ENCODE data around the gene REP15. TPM values are rescaled to one million over a fixed set of nuclear protein-coding genes. Genes with fewer than 3 reads are reported as not detected.
"Not testable (repeated sequence)": the region's sequence is repeated elsewhere in the genome, so short reads cannot be mapped to it uniquely, and the experiment has no call there.

REP15 gene, protein sequence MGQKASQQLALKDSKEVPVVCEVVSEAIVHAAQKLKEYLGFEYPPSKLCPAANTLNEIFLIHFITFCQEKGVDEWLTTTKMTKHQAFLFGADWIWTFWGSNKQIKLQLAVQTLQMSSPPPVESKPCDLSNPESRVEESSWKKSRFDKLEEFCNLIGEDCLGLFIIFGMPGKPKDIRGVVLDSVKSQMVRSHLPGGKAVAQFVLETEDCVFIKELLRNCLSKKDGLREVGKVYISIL
- total RNA-seq (2014; rRNA removed; shearing (Covaris generic)): 0.13 and 1.4 TPM in 2 replicates
- 0.38 and 0.44 TPM in 2 replicates for polyA plus RNA-seq (2015; cell fraction: cytosol; rRNA removed)
- polyA plus RNA-seq (2015; cell fraction: nucleus; rRNA removed): 0.49 and 2.0 TPM in 2 replicates

DNA sequence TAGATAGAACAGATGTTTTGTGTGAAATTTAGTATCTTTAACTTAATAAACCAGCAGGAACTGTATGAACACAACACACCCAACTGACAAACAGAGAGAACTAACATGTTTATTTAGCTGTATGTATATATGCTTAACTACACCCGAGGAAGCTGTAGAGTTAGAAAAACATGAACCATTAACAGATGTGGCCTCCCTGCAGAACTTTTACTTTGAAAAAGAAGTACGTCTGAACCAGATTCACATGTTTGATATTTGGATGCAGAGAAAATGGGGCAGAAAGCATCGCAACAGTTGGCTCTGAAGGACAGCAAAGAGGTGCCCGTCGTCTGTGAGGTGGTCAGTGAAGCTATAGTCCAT, at the start of gene REP15:
Gene REP15, plus strand, starts transcription at position 155 of the 360 bp plus-strand sequence. Its CDS starts 116 bp downstream, at position 271.
- in situ Hi-C loops (cut with HindIII; ENCODE audit: low pct_unique_long_range_greater_than_20kb, low sequenced_read_pairs): no loop called here
- no peak for DNase-seq (ENCODE audit: low read depth, low spot score)

DNA sequence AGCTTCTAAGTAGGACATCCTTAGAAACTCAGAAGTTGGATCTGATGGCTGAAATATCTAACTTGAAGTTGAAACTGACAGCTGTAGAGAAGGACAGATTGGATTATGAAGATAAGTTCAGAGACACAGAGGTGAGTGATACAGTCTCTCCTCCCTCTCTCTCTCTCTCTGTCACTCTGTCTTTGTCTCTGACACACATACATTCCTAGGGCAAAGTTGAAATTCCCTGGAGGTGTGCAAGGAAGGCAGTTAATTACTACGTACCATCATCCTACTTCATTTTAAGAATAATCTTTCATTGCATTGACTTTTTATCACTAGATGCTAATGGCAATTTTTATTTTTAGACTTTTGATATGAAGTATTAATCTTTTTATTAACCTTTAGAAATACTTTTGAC, 46.2 kb upstream of the REP15 start:
- no peak for DNase-seq (ENCODE audit: low read depth, low spot score)
- in situ Hi-C loops (cut with HindIII; ENCODE audit: low pct_unique_long_range_greater_than_20kb, low sequenced_read_pairs): no loop called here

DNA sequence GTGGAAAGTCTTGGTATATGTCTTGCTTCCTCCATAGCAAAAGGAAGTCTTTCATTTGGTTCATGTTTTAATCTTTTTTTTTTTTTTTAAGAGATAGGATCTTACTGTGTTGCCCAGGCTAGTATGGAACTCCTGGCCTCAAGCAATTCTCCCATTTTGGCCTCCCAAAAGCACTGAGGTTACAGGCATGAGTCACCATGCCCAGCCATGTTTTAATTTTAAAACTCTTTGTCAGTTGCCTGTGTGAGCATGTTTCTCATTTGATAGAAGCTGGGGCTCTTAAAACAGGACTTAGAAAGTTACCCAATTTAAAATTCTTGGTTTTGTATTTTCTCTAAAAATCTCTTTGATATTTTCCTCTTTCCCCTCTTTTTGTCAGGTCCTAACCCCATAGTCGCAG, 45.0 kb upstream of the REP15 start:
- in situ Hi-C loops (cut with HindIII; ENCODE audit: low pct_unique_long_range_greater_than_20kb, low sequenced_read_pairs): no loop called here
- no peak for DNase-seq (ENCODE audit: low read depth, low spot score)

DNA sequence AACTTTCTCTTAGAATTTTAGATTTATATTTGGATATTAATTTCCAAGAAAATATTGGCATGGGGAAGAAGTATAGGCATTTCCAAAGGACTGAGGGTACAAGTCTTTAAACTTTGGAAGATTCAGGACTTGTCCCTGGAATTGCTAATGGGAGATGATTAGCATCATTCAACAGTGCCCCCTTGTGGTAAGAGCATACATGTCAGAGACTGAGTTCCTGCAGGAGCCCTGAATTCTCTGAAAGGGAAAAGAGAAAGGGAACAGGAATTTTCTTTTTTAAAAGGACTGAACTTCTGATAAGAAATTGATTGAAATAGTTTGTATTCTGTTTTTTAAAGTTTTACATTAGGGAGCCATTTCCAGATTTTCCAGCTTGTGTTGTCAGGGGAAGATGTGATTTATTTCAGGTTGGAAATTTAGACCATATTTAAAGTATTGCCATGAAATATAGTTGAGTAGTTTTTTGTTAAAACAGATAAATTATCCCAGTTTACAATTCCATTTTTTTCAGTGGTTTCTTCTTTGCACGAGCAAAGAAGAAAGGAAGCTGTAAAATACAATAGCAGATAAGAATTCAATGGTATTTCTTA, 44.0 kb upstream of the REP15 start:
- DNase-seq (ENCODE audit: low read depth, low spot score): peak; percentile 86
- in situ Hi-C loops (cut with HindIII; ENCODE audit: low pct_unique_long_range_greater_than_20kb, low sequenced_read_pairs): no loop called here

DNA sequence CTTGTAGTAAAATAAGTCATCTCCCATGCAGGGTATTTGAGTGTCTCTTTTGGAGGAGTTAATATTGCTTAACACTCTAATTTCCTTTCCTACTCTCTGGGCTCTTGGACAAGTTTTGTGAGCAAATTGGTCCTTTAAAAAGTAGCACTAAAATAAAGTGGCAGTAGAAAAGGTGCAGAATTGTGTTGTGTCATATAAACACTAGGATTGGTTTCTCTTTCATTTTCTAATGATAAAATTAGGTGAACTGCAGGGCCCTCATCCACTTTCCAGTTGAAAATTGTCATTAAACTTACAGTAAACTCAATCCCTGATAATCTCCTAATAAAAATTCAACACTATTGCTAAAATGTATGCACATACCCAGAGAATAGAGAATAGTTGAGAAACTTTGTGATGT, 42.6 kb upstream of the REP15 start:
- DNase-seq (ENCODE audit: low read depth, low spot score): no peak

DNA sequence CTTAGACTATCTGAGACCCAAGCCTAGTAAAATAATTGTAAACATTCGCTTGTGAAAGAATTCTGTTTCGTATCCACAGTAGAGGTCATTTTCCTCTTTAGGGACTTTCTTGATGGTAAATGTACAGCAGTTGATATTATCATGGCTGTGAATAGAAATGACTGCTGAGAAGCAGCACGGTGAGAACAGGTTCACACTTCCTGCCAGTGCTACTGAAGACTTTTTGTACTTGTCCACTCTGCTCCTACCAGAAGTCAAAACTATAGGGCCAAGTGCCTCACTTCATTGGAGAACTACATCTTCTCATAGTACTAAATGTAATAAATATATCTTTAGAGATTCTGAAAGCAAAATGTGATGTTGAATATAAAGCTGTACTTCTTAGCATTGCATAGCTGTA, 40.8 kb upstream of the REP15 start:
- DNase-seq (ENCODE audit: low read depth, low spot score); in situ Hi-C loops (cut with HindIII; ENCODE audit: low pct_unique_long_range_greater_than_20kb, low sequenced_read_pairs): not testable (repeated sequence)

More for the DNA sequence above, 42.6 kb upstream of the REP15 start:
- in situ Hi-C loops (cut with HindIII; ENCODE audit: low pct_unique_long_range_greater_than_20kb, low sequenced_read_pairs): no loop called here

DNA sequence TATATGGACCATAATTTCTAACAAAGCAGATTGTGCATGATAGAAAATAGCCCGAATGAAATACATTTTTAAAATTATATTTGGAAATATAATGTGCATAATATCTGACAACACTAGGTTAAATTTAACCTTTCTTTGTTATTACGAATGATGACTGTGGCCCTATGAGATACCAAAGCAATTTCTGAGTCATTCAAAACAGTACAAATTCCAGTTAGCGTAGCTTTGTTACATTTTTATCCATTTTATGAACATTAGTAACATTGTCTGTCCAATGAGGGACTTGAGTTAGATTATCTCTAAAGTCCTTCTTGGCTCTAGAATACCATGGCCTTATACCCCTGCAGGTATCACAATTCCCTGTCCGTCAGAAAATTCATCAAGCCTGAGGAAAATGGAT, 39.0 kb upstream of the REP15 start:
- DNase-seq (ENCODE audit: low read depth, low spot score): no peak
- in situ Hi-C loops (cut with HindIII; ENCODE audit: low pct_unique_long_range_greater_than_20kb, low sequenced_read_pairs): no loop called here

DNA sequence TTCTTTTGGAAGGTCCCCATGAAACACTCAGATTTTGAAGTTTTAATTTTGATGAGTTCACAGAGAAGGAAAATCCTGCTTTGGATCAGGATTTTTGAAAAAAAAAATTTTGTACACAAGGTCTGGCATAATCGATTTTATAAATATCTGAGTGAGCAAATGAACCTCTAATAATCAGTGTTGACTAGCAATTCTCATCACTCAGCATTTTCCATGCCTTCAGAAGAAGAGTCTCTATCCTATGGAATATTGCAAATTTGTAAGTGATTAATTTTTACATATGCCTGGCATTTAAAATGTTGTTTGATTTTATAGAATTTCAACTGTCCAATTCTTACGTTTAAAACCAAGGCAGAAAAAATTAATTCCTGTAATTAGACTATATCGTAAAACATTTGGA, 30.5 kb upstream of the REP15 start:
- in situ Hi-C loops (cut with HindIII; ENCODE audit: low pct_unique_long_range_greater_than_20kb, low sequenced_read_pairs): no loop called here
- DNase-seq (ENCODE audit: low read depth, low spot score): no peak

DNA sequence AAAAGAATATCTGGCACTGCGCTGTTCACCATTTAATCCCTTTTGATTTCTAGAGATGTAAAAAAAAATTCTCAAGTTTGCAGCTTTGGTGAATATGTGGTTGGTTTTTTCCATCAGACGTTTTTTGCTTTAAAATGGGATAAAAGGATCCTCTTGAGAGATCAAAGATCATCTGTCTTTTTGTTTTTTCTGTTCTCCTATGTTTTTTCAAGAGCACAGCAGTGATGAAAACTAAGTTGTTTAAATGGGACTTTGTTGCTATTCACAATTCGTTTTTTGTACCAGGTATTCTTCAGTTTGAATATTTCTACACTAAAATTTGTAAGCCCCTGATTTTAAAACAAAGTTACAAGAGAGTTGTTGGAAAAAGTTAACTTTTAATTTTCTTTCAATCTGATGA, 29.7 kb upstream of the REP15 start:
- in situ Hi-C loops (cut with HindIII; ENCODE audit: low pct_unique_long_range_greater_than_20kb, low sequenced_read_pairs): no loop called here
- no peak for DNase-seq (ENCODE audit: low read depth, low spot score)

DNA sequence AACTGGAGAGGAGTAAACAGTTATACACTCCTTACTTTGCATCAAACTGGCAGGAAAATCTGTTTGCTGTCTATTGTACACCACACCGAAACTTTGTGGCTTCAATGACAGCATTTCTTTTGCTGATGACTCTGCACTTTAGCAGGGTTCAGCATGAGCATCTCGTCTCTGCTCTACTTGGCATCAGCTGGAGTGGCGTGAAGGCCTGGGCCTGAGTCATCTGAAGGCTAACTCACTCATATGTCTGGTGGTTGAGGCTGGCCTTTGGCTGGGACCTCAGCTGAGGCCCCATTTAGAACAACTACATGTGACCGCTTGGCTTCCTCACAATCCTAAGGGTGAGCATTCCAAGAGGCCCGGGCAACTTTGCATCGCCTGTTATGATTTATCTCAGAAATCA, 28.7 kb upstream of the REP15 start:
- in situ Hi-C loops (cut with HindIII; ENCODE audit: low pct_unique_long_range_greater_than_20kb, low sequenced_read_pairs): no loop called here
- DNase-seq (ENCODE audit: low read depth, low spot score): no peak

DNA sequence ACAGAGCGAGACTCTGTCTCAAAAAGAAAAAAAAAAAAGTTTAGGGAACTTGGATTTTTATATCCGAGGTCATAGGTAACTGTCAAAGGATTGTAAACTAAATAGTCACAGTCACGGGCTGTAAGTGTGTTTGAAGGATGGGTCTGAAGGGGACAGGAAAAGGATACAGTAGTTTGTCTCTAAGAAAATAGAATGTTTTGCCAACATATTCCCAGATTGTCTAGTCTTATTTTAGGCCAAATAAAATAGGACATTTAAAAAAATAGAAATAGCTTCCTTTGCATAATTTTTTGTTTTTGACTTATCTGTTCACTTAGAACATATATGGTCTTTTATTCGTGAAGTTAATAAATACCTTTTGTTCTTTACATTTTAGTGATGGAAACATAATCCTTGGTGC, 24.2 kb upstream of the REP15 start:
- no peak for DNase-seq (ENCODE audit: low read depth, low spot score)
- in situ Hi-C loops (cut with HindIII; ENCODE audit: low pct_unique_long_range_greater_than_20kb, low sequenced_read_pairs): no loop called here

DNA sequence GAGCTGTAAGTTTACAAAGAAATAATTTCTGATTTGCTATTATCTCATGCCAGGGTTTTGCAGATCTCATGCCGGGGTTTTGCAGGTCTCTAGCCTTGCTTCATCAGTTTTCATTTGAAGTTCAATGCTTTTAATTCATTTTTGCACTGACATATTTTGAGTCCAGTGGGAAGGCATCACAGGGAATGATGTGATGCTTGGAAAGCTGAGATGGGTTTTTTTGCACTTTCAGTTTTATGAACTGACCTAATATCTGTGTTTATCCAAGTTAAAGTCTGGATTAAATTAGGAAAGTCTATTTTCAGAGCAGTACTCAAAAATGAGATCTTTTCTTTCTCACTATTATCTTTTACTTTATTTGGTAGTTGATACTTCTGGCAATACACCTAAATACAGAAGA, 23.6 kb upstream of the REP15 start:
- DNase-seq (ENCODE audit: low read depth, low spot score): no peak
- in situ Hi-C loops (cut with HindIII; ENCODE audit: low pct_unique_long_range_greater_than_20kb, low sequenced_read_pairs): no loop called here

DNA sequence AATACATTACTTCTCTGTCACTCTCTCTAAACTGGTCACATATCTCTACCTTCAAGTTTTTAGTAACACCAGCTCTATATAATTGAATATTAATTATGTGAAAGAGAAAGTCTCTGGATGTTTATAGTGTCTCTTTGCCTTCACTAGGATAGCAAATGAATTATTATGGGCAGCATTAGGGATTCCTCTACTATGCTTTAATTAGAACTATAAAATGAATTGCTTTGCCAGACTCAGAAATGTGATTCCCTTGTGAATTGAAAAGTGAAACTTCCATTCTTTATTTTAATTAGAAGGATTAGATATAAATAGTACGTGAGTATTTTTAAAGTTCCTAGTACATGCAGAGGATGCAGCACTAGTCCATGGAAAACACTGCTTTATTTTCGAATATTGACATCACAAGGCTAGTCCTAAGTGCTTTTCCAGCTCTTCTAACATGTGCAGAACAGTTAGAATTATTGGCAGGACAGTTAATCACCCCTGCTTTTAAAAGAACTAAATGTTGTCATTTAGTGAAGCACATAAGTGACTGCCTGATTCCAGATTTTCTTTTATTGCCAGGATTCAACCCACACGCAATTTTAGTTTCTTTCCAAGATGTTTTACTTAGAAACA, 23.0 kb upstream of the REP15 start:
- in situ Hi-C loops (cut with HindIII; ENCODE audit: low pct_unique_long_range_greater_than_20kb, low sequenced_read_pairs): no loop called here
- no peak for DNase-seq (ENCODE audit: low read depth, low spot score)

DNA sequence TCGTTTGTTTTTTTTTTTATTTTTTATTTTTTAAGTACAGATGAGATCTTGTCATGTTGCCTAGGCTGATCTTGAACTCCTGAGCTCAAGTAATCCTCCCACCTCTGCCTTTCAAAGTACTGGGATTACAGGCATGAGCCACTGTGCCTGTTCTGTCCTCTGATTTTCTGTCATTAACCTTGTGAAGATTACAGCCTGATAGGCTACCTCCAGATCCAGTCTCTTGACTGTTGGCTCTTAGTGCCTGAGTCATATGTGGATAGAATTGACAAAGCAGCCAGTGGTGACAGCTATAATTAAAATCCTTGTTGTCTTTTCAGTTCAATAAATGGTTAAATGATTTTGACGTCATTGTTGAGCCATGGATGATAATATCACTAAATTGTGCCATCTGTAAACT, 21.3 kb upstream of the REP15 start:
- no peak for DNase-seq (ENCODE audit: low read depth, low spot score)
- in situ Hi-C loops (cut with HindIII; ENCODE audit: low pct_unique_long_range_greater_than_20kb, low sequenced_read_pairs): no loop called here

DNA sequence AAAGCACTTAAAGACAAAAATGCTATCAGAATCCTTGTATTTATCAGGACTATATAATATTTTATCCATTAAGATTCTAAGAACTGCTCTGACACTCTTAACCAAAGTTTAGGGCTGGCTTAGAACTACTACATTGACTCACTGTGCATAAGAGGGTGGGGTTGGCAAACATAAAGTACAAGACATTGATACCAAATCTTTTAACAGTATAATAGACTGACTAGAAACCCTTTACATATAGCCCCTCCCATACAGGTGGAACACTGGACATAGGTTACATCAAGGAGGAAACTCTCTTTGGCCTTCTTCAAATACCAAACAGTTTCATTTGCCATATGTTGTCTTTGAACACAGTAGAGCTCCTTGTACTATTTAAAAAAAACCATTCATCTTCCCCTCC, 15.6 kb upstream of the REP15 start:
- DNase-seq (ENCODE audit: low read depth, low spot score): no peak
- in situ Hi-C loops (cut with HindIII; ENCODE audit: low pct_unique_long_range_greater_than_20kb, low sequenced_read_pairs): no loop called here

DNA sequence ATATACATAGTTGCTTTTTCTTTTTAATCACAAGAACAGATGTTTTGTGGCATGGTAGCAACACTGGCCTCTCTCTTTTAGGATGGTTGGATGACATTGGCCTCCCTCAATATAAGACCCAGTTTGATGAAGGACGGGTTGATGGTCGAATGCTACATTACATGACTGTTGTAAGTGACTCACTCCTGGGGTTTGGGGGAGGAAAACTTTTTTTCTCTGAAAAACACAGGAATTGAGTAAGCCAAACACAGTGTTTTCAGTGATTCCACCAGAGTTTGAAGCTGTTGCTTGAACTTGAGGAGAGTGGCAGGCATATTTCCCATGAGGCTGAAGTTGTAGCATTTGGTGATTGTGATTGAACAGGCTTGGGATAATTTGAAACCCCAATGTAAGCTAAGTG, 13.7 kb upstream of the REP15 start:
- in situ Hi-C loops (cut with HindIII; ENCODE audit: low pct_unique_long_range_greater_than_20kb, low sequenced_read_pairs): no loop called here
- no peak for DNase-seq (ENCODE audit: low read depth, low spot score)

DNA sequence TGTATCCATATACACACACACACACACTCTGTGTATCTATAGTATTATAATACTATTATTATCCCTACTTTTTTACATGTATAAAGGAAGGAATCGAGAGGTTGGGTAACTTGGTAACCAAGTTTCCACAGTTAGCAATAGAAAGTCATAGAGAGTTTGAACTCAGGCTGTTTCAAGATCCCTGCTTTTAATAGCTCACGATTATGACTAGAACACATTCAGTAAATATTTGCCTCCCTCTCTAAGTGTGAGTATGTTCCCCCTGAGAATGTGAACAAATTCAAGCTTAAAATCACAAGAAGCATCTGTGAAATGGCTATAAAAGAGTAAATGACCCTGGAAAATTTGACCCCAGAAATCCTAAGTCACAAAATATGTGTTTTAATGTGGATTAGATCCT, 11.0 kb upstream of the REP15 start:
- no peak for DNase-seq (ENCODE audit: low read depth, low spot score)
- in situ Hi-C loops (cut with HindIII; ENCODE audit: low pct_unique_long_range_greater_than_20kb, low sequenced_read_pairs): no loop called here

DNA sequence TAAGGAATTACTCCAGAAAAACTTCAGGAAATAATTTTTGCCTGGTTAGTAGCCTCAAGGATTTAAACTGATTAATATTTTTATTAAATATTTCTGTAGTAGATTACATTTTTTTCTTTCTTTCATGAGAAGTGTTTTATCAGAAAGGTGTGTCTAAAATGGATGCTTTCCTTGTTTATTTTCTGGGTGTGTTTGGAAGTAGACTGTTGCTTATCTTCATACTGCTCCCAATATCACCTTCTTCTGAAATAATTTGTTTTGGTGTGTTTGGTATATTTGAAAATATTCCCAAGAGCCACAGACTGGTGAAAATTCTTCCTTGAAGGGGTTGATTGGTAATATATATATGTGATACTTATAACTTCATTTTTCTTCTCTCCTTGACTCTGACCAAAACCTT, 10.1 kb upstream of the REP15 start:
- no peak for DNase-seq (ENCODE audit: low read depth, low spot score)
- in situ Hi-C loops (cut with HindIII; ENCODE audit: low pct_unique_long_range_greater_than_20kb, low sequenced_read_pairs): no loop called here

DNA sequence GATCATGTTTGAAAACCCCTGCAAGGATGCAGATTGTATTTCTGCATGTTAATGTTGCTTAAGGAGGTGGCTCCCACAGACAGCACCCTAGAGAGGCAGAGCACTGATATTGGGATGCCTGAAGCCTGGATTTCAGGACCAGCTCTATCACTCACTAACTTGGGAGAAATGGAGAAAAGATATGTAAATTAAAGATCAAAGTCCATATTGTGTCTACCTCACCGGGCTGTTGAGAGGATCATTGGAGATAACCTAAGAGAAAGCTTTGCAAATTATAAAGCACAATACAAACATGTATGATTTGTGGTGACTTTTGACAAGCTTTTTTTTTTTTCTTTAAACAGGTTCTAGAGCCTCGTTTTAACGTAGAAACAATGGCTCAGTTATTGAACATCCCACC, 7.6 kb upstream of the REP15 start:
- in situ Hi-C loops (cut with HindIII; ENCODE audit: low pct_unique_long_range_greater_than_20kb, low sequenced_read_pairs): no loop called here
- DNase-seq (ENCODE audit: low read depth, low spot score): no peak

Measured in SK-MEL-5 (cell line).